Measurements from ENCODE around the gene SYVN1. TPM values are rescaled to one million over a fixed set of nuclear protein-coding genes. Genes with fewer than 3 reads are reported as not detected.

Gene SYVN1
- total RNA-seq, 2 experiments from 2014 or later = 20.6 to 26.8 TPM

DNA sequence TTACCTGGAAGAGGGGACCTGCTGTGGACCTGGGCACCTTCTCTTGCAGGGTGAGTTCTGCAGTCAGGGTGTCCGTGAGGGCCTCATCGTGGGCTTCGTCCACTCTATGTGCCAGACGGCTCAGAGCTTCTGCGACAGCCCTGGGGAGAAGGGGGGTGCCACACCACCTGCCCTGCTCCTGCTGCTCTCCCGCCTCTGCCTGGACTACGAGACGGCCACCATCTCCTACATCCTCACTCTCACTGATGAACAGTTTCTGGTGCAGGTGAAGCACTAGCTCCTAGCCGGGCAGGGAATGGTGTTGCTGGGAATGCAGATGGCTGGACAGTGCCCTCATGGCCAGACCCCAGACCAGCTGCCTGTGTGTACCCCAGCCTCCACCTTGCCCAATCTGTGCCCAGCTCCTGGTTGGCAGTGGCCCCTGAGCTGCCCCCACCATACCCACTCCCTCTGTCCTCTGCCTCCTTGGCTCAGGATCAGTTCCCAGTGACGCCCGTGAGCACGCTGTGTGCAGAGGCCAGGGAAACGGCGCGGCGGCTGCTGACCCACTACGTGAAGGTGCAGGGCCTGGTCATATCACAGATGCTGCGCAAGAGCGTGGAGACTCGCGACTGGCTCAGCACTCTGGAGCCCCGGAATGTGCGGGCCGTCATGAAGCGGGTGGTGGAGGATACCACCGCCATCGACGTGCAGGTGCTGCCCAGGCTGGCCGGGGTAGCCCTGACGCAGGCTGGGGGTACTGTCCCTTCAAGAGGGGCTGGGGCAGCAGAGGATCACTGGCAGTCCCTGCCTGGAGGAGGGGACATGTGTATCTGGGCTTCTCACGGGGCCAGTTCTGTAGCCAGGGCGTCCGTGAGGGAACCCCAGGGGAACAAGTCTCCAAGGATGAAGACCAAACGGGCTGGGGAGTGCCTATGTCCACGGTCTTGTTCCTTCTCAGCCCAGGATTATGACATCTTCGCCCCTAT, 24.8 kb downstream of the SYVN1 start:
- no peak overlapping the region for H3K27ac Mint-ChIP-seq
- peaks cover 15% of the 10 kb centered on the region for H3K36me3 Mint-ChIP-seq (ENCODE audit: low read depth)
- ChIA-PET CTCF (interaction anchor here (0.6 to 7.6 kb wide), 23 partner anchors 8 to 222 kb away, joined by 3 to 115 read pairs (median 5); partner anchors contain the start of genes ARL2, CAPN1, CDC42EP2 and CDCA5), POLR2A (interaction anchor here (0.8 to 16.2 kb wide), 7 partner anchors 8 to 72 kb away, joined by 3 to 294 read pairs (median 9); partner anchors contain the start of genes CAPN1, CDCA5, FAU and MRPL49)
- DNase-seq (no peak), ATAC-seq (no peak)
- no peaks in the 10 kb centered on the region for H3K27me3 Mint-ChIP-seq
- H3K9me3 Mint-ChIP-seq = no peaks in the 10 kb centered on the region
- peaks cover 36% of the 10 kb centered on the region for H3K4me1 Mint-ChIP-seq (ENCODE audit: low read depth)
- no peak overlapping the region for H3K4me3 Mint-ChIP-seq
- TF ChIP-seq, protein P1, sequence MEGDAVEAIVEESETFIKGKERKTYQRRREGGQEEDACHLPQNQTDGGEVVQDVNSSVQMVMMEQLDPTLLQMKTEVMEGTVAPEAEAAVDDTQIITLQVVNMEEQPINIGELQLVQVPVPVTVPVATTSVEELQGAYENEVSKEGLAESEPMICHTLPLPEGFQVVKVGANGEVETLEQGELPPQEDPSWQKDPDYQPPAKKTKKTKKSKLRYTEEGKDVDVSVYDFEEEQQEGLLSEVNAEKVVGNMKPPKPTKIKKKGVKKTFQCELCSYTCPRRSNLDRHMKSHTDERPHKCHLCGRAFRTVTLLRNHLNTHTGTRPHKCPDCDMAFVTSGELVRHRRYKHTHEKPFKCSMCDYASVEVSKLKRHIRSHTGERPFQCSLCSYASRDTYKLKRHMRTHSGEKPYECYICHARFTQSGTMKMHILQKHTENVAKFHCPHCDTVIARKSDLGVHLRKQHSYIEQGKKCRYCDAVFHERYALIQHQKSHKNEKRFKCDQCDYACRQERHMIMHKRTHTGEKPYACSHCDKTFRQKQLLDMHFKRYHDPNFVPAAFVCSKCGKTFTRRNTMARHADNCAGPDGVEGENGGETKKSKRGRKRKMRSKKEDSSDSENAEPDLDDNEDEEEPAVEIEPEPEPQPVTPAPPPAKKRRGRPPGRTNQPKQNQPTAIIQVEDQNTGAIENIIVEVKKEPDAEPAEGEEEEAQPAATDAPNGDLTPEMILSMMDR (IDR thresholded peaks at IDR 0.05) = no peak
- intact Hi-C loops (cut with micrococcal nuclease) = loop anchor here (10.0 kb wide), 1 partner anchor 95 kb away; the partner anchor contains the start of gene ARL2

DNA sequence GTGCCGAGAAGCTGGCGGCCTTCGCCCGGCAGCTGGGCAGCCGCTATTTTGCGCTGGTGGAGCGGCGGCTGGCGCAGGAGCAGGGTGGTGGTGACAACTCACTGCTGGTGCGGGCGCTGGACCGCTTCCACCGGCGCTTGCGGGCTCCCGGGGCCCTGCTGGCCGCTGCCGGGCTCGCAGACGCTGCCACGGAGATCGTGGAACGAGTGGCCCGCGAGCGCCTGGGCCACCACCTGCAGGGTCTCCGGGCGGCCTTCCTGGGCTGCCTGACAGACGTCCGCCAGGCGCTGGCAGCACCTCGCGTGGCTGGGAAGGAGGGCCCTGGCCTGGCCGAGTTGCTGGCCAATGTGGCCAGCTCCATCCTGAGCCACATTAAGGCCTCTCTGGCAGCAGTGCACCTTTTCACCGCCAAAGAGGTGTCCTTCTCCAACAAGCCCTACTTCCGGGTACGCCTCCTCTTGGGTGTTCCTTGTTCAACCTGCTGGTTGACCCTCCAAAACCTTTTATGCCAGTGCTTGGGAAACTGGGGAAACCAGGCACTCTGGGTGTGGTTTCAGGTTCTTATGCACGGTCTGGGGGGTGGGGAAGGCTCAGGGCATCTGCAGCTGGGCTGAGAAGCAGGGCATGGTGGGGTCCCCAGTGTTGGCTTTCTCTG, 25.7 kb downstream of the SYVN1 start:
- Mint-ChIP-seq H3K9me3 (no peaks in the 10 kb centered on the region), H3K4me3 (no peak overlapping the region), H3K36me3 (ENCODE audit: low read depth) (peaks cover 14% of the 10 kb centered on the region), H3K4me1 (ENCODE audit: low read depth) (peaks cover 31% of the 10 kb centered on the region), H3K27ac (no peak overlapping the region), H3K27me3 (no peaks in the 10 kb centered on the region)
- TF ChIP-seq, protein P1 (IDR thresholded peaks at IDR 0.05) = no peak
- ChIA-PET POLR2A (interaction anchor here (0.8 to 16.2 kb wide), 6 partner anchors 9 to 27 kb away, joined by 3 to 294 read pairs (median 8); partner anchors contain the start of genes CDCA5, FAU, MRPL49 and VPS51), CTCF (interaction anchor here (0.8 to 7.6 kb wide), 7 partner anchors 9 to 207 kb away, joined by 3 to 115 read pairs (median 5); partner anchors contain the start of genes ARL2, FAU, MRPL49 and VPS51)
- ATAC-seq (no peak), DNase-seq (no peak)
- intact Hi-C loops (cut with micrococcal nuclease) = no loop called here

DNA sequence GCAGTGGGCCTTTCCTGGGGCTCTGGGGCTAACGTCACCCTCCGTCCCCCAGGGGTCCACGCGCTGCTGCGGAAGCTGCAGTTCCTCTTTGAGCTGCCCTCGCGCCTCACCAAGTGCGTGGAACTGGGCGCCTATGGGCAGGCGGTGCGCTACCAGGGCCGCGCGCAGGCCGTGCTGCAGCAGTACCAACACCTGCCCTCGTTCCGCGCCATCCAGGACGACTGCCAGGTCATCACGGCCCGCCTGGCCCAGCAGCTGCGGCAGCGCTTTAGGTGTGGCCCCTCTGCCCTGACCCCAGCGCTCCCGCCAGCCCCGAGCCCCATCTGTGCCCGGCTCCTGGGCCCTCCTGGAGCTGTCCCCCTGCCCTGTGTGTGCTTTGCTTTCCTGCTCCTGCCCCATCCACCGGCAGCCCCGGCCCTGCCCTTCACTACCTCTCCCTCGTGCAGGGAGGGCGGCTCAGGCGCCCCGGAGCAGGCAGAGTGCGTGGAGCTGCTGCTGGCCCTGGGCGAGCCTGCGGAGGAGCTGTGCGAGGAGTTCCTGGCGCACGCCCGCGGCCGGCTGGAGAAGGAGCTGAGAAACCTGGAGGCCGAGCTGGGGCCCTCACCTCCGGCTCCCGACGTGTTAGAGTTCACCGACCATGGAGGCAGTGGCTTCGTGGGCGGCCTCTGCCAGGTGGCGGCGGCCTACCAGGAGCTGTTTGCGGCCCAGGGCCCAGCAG, 26.4 kb downstream of the SYVN1 start:
- ChIA-PET CTCF (interaction anchor here (1.6 to 7.6 kb wide), 4 partner anchors 9 to 95 kb away, joined by 4 to 115 read pairs (median 26); partner anchors contain the start of genes ARL2, FAU, MRPL49 and VPS51), POLR2A (interaction anchor here (0.6 to 16.2 kb wide), 6 partner anchors 9 to 27 kb away, joined by 3 to 294 read pairs (median 8); partner anchors contain the start of genes FAU, MRPL49, VPS51 and ZNHIT2)
- H3K36me3 Mint-ChIP-seq (ENCODE audit: low read depth) = peaks cover 14% of the 10 kb centered on the region
- no peak overlapping the region for H3K27ac Mint-ChIP-seq
- H3K9me3 Mint-ChIP-seq = no peaks in the 10 kb centered on the region
- TF ChIP-seq, protein P1 (IDR thresholded peaks at IDR 0.05) = no peak
- no peak overlapping the region for H3K4me3 Mint-ChIP-seq
- no peaks in the 10 kb centered on the region for H3K27me3 Mint-ChIP-seq
- intact Hi-C loops (cut with micrococcal nuclease) = no loop called here
- ATAC-seq (no peak), DNase-seq (no peak)
- peaks cover 26% of the 10 kb centered on the region for H3K4me1 Mint-ChIP-seq (ENCODE audit: low read depth)

DNA sequence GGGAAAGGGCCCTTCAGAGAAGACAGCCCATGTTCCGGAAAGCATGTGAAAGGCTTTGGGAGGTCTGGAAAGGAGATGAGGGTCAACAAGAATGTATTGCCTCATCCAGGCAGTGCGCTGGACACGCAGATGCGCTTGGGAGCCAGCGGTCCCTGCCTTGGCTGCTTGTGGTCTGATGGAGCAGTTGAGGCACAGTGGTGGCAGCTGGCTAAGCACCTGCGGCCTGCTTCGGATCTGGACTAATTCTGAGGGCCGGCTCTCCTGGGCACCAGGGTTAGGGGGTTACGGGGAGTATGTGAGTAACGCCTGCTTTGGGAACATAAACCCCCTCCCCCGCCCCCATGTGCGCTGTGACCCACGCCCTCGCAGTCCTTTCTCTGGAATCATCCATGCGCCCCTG, 27.2 kb downstream of the SYVN1 start:
- Mint-ChIP-seq H3K27ac (peak overlapping the region; percentile 50), H3K4me3 (no peak overlapping the region), H3K9me3 (no peaks in the 10 kb centered on the region), H3K4me1 (ENCODE audit: low read depth) (peaks cover 24% of the 10 kb centered on the region), H3K36me3 (ENCODE audit: low read depth) (peaks cover 14% of the 10 kb centered on the region), H3K27me3 (no peaks in the 10 kb centered on the region)
- TF ChIP-seq, protein P1 (IDR thresholded peaks at IDR 0.05) = no peak
- DNase-seq = no peak
- ChIA-PET POLR2A (interaction anchor here (0.6 to 16.2 kb wide), 4 partner anchors 10 to 24 kb away, joined by 3 to 294 read pairs (median 16); partner anchors contain the start of genes FAU, MRPL49, VPS51 and ZNHIT2), CTCF (interaction anchor here (1.6 to 7.6 kb wide), 2 partner anchors 8 to 10 kb away, joined by 4 to 115 read pairs; partner anchors contain the start of genes VPS51 and ZNHIT2)
- intact Hi-C loops (cut with micrococcal nuclease) = no loop called here
- no peak for ATAC-seq
